Hepatocyte (in vitro differentiated cells): ENCODE results near the gene ZNF436. TPM values are rescaled to one million over a fixed set of nuclear protein-coding genes. Genes with fewer than 3 reads are reported as not detected.

Experiments used
- DNase-seq: peaks from one replicate; pipeline ENCODE4 v3.0.0-alpha.2; 2016; ENCODE audit warnings: low spot score
- H2AFZ ChIP-seq: fragments of 200-600 bp; sonication (generic); 2 replicates; pipeline ENCODE4 v1.6.0; 2016; ENCODE audit warnings: antibody characterized with exemption, mild to moderate bottlenecking
- H3K27ac ChIP-seq: fragments of 200-600 bp; sonication (generic); 2 replicates; pipeline ENCODE4 v1.5.1; 2016; ENCODE audit warnings: mild to moderate bottlenecking
- H3K27me3 ChIP-seq: fragments of 200-600 bp; sonication (generic); 2 replicates; pipeline ENCODE4 v1.6.1; 2016
- H3K36me3 ChIP-seq: fragments of 200-600 bp; sonication (generic); replicated peaks from 2 replicates; pipeline ENCODE4 v1.5.1; 2016; ENCODE audit warnings: low read depth; ENCODE audit not compliant: insufficient read depth
- H3K4me1 ChIP-seq: fragments of 200-600 bp; sonication (generic); 2 replicates; pipeline ENCODE4 v1.5.1; 2016; ENCODE audit warnings: mild to moderate bottlenecking, moderate library complexity; ENCODE audit not compliant: insufficient read depth
- H3K4me2 ChIP-seq: fragments of 200-600 bp; sonication (generic); 2 replicates; pipeline ENCODE4 v1.6.0; 2016
- H3K4me3 ChIP-seq: fragments of 200-600 bp; sonication (generic); 2 replicates; pipeline ENCODE4 v1.5.1; 2016; ENCODE audit warnings: mild to moderate bottlenecking
- H3K79me2 ChIP-seq: fragments of 200-600 bp; sonication (generic); 2 replicates; pipeline ENCODE4 v1.6.0; 2017; ENCODE audit warnings: mild to moderate bottlenecking
- H3K9me2 ChIP-seq: fragments of 200-600 bp; sonication (generic); replicated peaks from 2 replicates; pipeline ENCODE4 v1.6.0; 2017; ENCODE audit warnings: mild to moderate bottlenecking; ENCODE audit not compliant: insufficient read depth
- H3K9me3 ChIP-seq: fragments of 200-600 bp; sonication (generic); 2 replicates; pipeline ENCODE4 v1.5.1; 2016; ENCODE audit warnings: low read depth, mild to moderate bottlenecking
- H4K20me1 ChIP-seq: fragments of 200-600 bp; sonication (generic); 2 replicates; pipeline ENCODE4 v1.6.0; 2016; ENCODE audit warnings: mild to moderate bottlenecking; ENCODE audit not compliant: insufficient read depth, poor library complexity, severe bottlenecking
- CTCF ChIP-seq: fragments of 200-600 bp; sonication (generic); IDR thresholded peaks from 2 replicates; pipeline ENCODE4 v1.5.1; 2016; ENCODE audit warnings: antibody characterized with exemption, mild to moderate bottlenecking; ENCODE audit not compliant: poor library complexity
- EZH2 ChIP-seq: fragments of 200-600 bp; sonication (generic); IDR thresholded peaks from 2 replicates; pipeline ENCODE4 v1.6.1; 2016; ENCODE audit warnings: antibody characterized with exemption, mild to moderate bottlenecking, borderline replicate concordance
- EZH2phosphoT487 ChIP-seq: fragments of 200-600 bp; sonication (generic); IDR thresholded peaks from one replicate; pipeline ENCODE4 v1.6.1; 2018; ENCODE audit warnings: antibody characterized with exemption, mild to moderate bottlenecking, low read depth, moderate library complexity; ENCODE audit not compliant: unreplicated experiment, severe bottlenecking
- WGBS: methylation state at CpG from one replicate; pipeline ENCODE4 v1.1.6; 2016; ENCODE audit warnings: low lambda C conversion rate; ENCODE audit errors: missing lambda C conversion rate; 5-methylcytosine and 5-hydroxymethylcytosine counted together
- polyA plus RNA-seq: library from polyadenylated mRNA; unstranded; fragments of >200 nt; fragmentation: Nextera tagmentation; extraction: Ambion mirVana; gene quantifications from 2 replicates; pipeline ENCODE4 v1.2.1, GENCODE V29; 2016
- total RNA-seq: library from RNA; depleted of rRNA; stranded (reverse); fragments of >200 nt; gene quantifications from 2 replicates; pipeline ENCODE4 v1.2.3, GENCODE V29; 2014

ZNF436 gene
- total and polyA plus RNA-seq, 2 experiments from 2014 or later: 7.5 to 15.5 TPM

- 85% methylated on average over 4 of the region's 4 CpGs for WGBS
- Histone ChIP-seq H2AFZ (no peak overlapping the region), H3K27me3 (no peaks in the 10 kb centered on the region), H3K4me1 (peaks cover 33% of the 10 kb centered on the region), H3K9me3 (no peaks in the 10 kb centered on the region), H3K27ac (no peak overlapping the region), H3K9me2 (no peaks in the 10 kb centered on the region), H3K79me2 (peaks cover 90% of the 10 kb centered on the region), H3K4me2 (peak overlapping the region; percentile 88), H3K36me3 (no peaks in the 10 kb centered on the region), H4K20me1 (peaks cover 81% of the 10 kb centered on the region), H3K4me3 (no peak overlapping the region)
- DNase-seq: no peak
- TF ChIP-seq CTCF: no peak
- TF ChIP-seq EZH2: no peak
- no peak for TF ChIP-seq EZH2phosphoT487
Observed at GRCh38 chr1:23339632-23340031, 30.0 kb downstream of the ZNF436 start.

- TF ChIP-seq EZH2phosphoT487 (no peak), EZH2 (no peak), CTCF (no peak)
- 84% methylated on average over 2 of the region's 2 CpGs for WGBS
- no peak overlapping the region for H3K27ac ChIP-seq
- H3K79me2 ChIP-seq: peaks cover 97% of the 10 kb centered on the region
- no peaks in the 10 kb centered on the region for H3K9me3 ChIP-seq
- H3K9me2 ChIP-seq: no peaks in the 10 kb centered on the region
- no peak overlapping the region for H3K4me3 ChIP-seq
- no peak overlapping the region for H2AFZ ChIP-seq
- H3K4me1 ChIP-seq: peaks cover 33% of the 10 kb centered on the region
- no peaks in the 10 kb centered on the region for H3K36me3 ChIP-seq
- no peaks in the 10 kb centered on the region for H3K27me3 ChIP-seq
- H3K4me2 ChIP-seq: no peak overlapping the region
- H4K20me1 ChIP-seq: peaks cover 78% of the 10 kb centered on the region
- no peak for DNase-seq
Observed at GRCh38 chr1:23337869-23338268, 31.8 kb downstream of the ZNF436 start.

GRCh38 chr1:23331713-23332112, 37.9 kb downstream of the ZNF436 start:
- H3K9me3 ChIP-seq: no peaks in the 10 kb centered on the region
- no peaks in the 10 kb centered on the region for H3K36me3 ChIP-seq
- no peaks in the 10 kb centered on the region for H3K9me2 ChIP-seq
- H2AFZ ChIP-seq: no peak overlapping the region
- no peak overlapping the region for H3K4me2 ChIP-seq
- H3K27me3 ChIP-seq: no peaks in the 10 kb centered on the region
- H3K79me2 ChIP-seq: peaks cover 95% of the 10 kb centered on the region
- peaks cover 47% of the 10 kb centered on the region for H4K20me1 ChIP-seq
- H3K4me1 ChIP-seq: no peaks in the 10 kb centered on the region
- no peak overlapping the region for H3K4me3 ChIP-seq
- DNase-seq: no peak
- 96% methylated on average over 8 of the region's 8 CpGs for WGBS
- TF ChIP-seq CTCF (no peak), EZH2 (no peak), EZH2phosphoT487 (no peak)
- H3K27ac ChIP-seq: no peak overlapping the region

GRCh38 chr1:23330846-23331245, 38.8 kb downstream of the ZNF436 start:
- no peaks in the 10 kb centered on the region for H3K27me3 ChIP-seq
- H3K4me1 ChIP-seq: no peaks in the 10 kb centered on the region
- H3K4me3 ChIP-seq: no peak overlapping the region
- peaks cover 97% of the 10 kb centered on the region for H3K79me2 ChIP-seq
- TF ChIP-seq CTCF (no peak), EZH2phosphoT487 (no peak), EZH2 (no peak)
- DNase-seq: no peak
- 96% methylated on average over 1 of the region's 1 CpG for WGBS
- no peaks in the 10 kb centered on the region for H3K9me3 ChIP-seq
- no peak overlapping the region for H2AFZ ChIP-seq
- H3K27ac ChIP-seq: no peak overlapping the region
- H3K9me2 ChIP-seq: no peaks in the 10 kb centered on the region
- H3K4me2 ChIP-seq: no peak overlapping the region
- H3K36me3 ChIP-seq: no peaks in the 10 kb centered on the region
- peaks cover 46% of the 10 kb centered on the region for H4K20me1 ChIP-seq
